Duodenal mucosa (tissue), 2 donors: ENCODE results near the gene GRID1.

Source experiments
- H3K27ac ChIP-seq: one replicate; pipeline ENCODE4 v1.7.0; 2013; ENCODE audit warnings: low read depth, low read length
- H3K27me3 ChIP-seq, 2 donors: one replicate each; pipeline ENCODE4 v1.7.0; 2013; ENCODE audit warnings: low read length in 2 of 2, control low read depth in 1 of 2; ENCODE audit not compliant: insufficient read depth in 2 of 2, control insufficient read depth in 1 of 2
- H3K36me3 ChIP-seq, 2 donors: one replicate each; pipeline ENCODE4 v1.7.0; 2013; ENCODE audit warnings: low read length in 2 of 2, control low read depth in 1 of 2; ENCODE audit not compliant: insufficient read depth in 2 of 2, control insufficient read depth in 1 of 2
- H3K4me1 ChIP-seq, 2 donors: one replicate each; pipeline ENCODE4 v1.7.0; 2013; ENCODE audit warnings: low read length in 2 of 2, control low read depth in 1 of 2; ENCODE audit not compliant: insufficient read depth in 2 of 2, control insufficient read depth in 1 of 2
- H3K4me3 ChIP-seq, 2 donors: one replicate each; pipeline ENCODE4 v1.7.0; 2013; ENCODE audit warnings: low read length in 2 of 2, low read depth in 1 of 2
- H3K9ac ChIP-seq, 2 donors: one replicate each; pipeline ENCODE4 v1.7.0; 2013; ENCODE audit warnings: low read length in 2 of 2, low read depth in 1 of 2
- H3K9me3 ChIP-seq, 2 donors: one replicate each; pipeline ENCODE4 v1.7.0; 2013; ENCODE audit warnings: low read length in 2 of 2, control low read depth in 1 of 2; ENCODE audit not compliant: control insufficient read depth in 1 of 2

The GRID1 gene

GRCh38 chr10:86315549-86315942 lies 51.0 kb downstream of the GRID1 start:
- Histone ChIP-seq H3K36me3 (no peaks in the 10 kb centered on the region), H3K27ac (no peak overlapping the region), H3K27me3 (no peaks in the 10 kb centered on the region), H3K4me3 (no peak overlapping the region), H3K9me3 (no peaks in the 10 kb centered on the region), H3K9ac (no peak overlapping the region), H3K4me1 (no peaks in the 10 kb centered on the region)

- Histone ChIP-seq H3K4me3 (no peak overlapping the region), H3K36me3 (no peaks in the 10 kb centered on the region), H3K27me3 (no peaks in the 10 kb centered on the region), H3K9ac (no peak overlapping the region), H3K27ac (no peak overlapping the region), H3K4me1 (no peaks in the 10 kb centered on the region), H3K9me3 (no peaks in the 10 kb centered on the region)
These were observed 51.7 kb downstream of the GRID1 start for GRCh38 chr10:86314616-86315548.

- H3K4me3 ChIP-seq, result no peak overlapping the region
- H3K9ac ChIP-seq, result no peak overlapping the region
- no peaks in the 10 kb centered on the region for H3K27me3 ChIP-seq
- no peaks in the 10 kb centered on the region for H3K9me3 ChIP-seq
- H3K27ac ChIP-seq, result no peak overlapping the region
- no peaks in the 10 kb centered on the region for H3K36me3 ChIP-seq
- H3K4me1 ChIP-seq, result no peaks in the 10 kb centered on the region
These were observed 53.0 kb downstream of the GRID1 start for GRCh38 chr10:86313621-86314041.

GRCh38 chr10:86312701-86313270 lies 53.8 kb downstream of the GRID1 start:
- Histone ChIP-seq H3K27me3 (no peaks in the 10 kb centered on the region), H3K4me1 (no peaks in the 10 kb centered on the region), H3K36me3 (no peaks in the 10 kb centered on the region), H3K9me3 (no peaks in the 10 kb centered on the region), H3K4me3 (no peak overlapping the region), H3K27ac (no peak overlapping the region), H3K9ac (no peak overlapping the region)

GRCh38 chr10:86311906-86312305 lies 54.7 kb downstream of the GRID1 start:
- Histone ChIP-seq H3K27me3 (no peaks in the 10 kb centered on the region), H3K27ac (no peak overlapping the region), H3K4me3 (no peak overlapping the region), H3K4me1 (no peaks in the 10 kb centered on the region), H3K9me3 (no peaks in the 10 kb centered on the region), H3K9ac (no peak overlapping the region), H3K36me3 (no peaks in the 10 kb centered on the region)

- Histone ChIP-seq H3K27ac (no peak overlapping the region), H3K4me1 (no peaks in the 10 kb centered on the region), H3K4me3 (no peak overlapping the region)
These were observed 55.4 kb downstream of the GRID1 start for GRCh38 chr10:86311190-86311589.

GRCh38 chr10:86310702-86311101 lies 55.9 kb downstream of the GRID1 start:
- H3K9me3 ChIP-seq, result no peaks in the 10 kb centered on the region
- no peak overlapping the region for H3K4me3 ChIP-seq
- H3K27ac ChIP-seq, result no peak overlapping the region
- no peaks in the 10 kb centered on the region for H3K36me3 ChIP-seq
- no peaks in the 10 kb centered on the region for H3K27me3 ChIP-seq
- H3K4me1 ChIP-seq, result no peaks in the 10 kb centered on the region
- no peak overlapping the region for H3K9ac ChIP-seq

More at GRCh38 chr10:86311190-86311589, 55.4 kb downstream of the GRID1 start:
- Histone ChIP-seq H3K9ac (no peak overlapping the region), H3K36me3 (no peaks in the 10 kb centered on the region), H3K9me3 (no peaks in the 10 kb centered on the region), H3K27me3 (no peaks in the 10 kb centered on the region)

GRCh38 chr10:86310291-86310690 lies 56.3 kb downstream of the GRID1 start:
- Histone ChIP-seq H3K4me3 (no peak overlapping the region), H3K9ac (no peak overlapping the region), H3K36me3 (no peaks in the 10 kb centered on the region), H3K9me3 (no peaks in the 10 kb centered on the region), H3K4me1 (no peaks in the 10 kb centered on the region), H3K27ac (no peak overlapping the region), H3K27me3 (no peaks in the 10 kb centered on the region)

GRCh38 chr10:86308056-86308455 lies 58.5 kb downstream of the GRID1 start:
- Histone ChIP-seq H3K4me3 (no peak overlapping the region), H3K9me3 (no peaks in the 10 kb centered on the region), H3K27ac (no peak overlapping the region), H3K4me1 (no peaks in the 10 kb centered on the region), H3K9ac (no peak overlapping the region), H3K36me3 (no peaks in the 10 kb centered on the region), H3K27me3 (no peaks in the 10 kb centered on the region)

- H3K9me3 ChIP-seq, result no peaks in the 10 kb centered on the region
- no peak overlapping the region for H3K4me3 ChIP-seq
- no peak overlapping the region for H3K27ac ChIP-seq
- no peak overlapping the region for H3K9ac ChIP-seq
- no peaks in the 10 kb centered on the region for H3K4me1 ChIP-seq
- H3K27me3 ChIP-seq, result no peaks in the 10 kb centered on the region
- no peaks in the 10 kb centered on the region for H3K36me3 ChIP-seq
These were observed 59.8 kb downstream of the GRID1 start for GRCh38 chr10:86306628-86307278.
